HG02759 (cell line): ENCODE results near the gene FGF13.

Experiments used
- ATAC-seq: cut with Tn5 transposase; IDR thresholded peaks from one replicate; pipeline ENCODE4 v1.9.1; 2021; ENCODE audit warnings: mild to moderate bottlenecking, moderate library complexity; ENCODE audit not compliant: unreplicated experiment

FGF13 gene

GRCh38 chrX:138664466-138664865, 47.1 kb downstream of the FGF13 start:
- ATAC-seq = no peak

- no peak for ATAC-seq
Measured at GRCh38 chrX:138664016-138664415, 47.5 kb downstream of the FGF13 start.

DNA sequence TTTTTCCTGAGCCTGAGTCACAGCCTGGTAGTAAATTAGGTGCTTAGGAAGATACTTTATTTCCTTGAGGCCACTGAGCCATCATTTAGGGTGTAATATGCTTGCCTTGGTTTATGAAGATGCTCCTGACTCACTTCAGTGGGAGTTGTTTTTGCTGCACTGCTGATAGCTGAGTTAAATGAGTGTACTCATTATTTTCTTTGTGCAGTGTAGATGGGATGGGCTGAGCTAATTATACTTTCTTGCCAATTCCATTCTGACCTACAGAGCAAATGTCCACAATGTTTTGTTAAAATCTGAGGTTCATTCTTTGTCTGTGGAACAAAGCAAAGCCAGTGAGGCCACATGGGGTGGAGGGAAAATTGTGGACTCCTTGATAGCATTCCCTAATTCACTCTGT, 60.0 kb downstream of the FGF13 start:
- no peak for ATAC-seq

GRCh38 chrX:138648568-138648967, 62.9 kb downstream of the FGF13 start:
- no peak for ATAC-seq

DNA sequence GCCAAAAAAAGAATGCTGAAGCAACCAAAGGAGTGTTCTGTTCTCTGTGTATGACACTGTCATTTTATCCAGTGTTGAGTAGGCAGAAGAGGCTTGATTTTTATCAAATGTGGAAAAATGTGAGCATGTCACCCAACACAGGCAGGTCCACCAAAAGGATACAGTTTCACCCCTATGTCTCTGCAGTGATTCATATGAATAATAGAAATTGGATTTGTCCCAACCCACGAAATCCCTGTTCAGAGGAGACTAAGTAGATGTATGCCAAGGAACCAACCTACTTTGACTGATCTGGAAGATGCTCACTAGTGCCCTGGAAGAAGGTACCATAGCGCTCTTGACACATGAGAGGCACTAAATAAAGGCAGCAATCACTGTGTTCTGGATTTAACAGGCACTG, 72.5 kb downstream of the FGF13 start:
- ATAC-seq = no peak
